HG02852 (cell line): ENCODE data around the gene GPR39.

Experiments used
- ATAC-seq: cut with Tn5 transposase; IDR thresholded peaks from one replicate; pipeline ENCODE4 v1.9.1; 2021; ENCODE audit warnings: mild to moderate bottlenecking, moderate library complexity; ENCODE audit not compliant: unreplicated experiment

Gene GPR39

GRCh38 chr2:132412021-132412420 is 4.6 kb upstream of the GPR39 start:
- ATAC-seq, result no peak

- no peak for ATAC-seq
These were observed 2.5 kb upstream of the GPR39 start for GRCh38 chr2:132414081-132414480.

DNA sequence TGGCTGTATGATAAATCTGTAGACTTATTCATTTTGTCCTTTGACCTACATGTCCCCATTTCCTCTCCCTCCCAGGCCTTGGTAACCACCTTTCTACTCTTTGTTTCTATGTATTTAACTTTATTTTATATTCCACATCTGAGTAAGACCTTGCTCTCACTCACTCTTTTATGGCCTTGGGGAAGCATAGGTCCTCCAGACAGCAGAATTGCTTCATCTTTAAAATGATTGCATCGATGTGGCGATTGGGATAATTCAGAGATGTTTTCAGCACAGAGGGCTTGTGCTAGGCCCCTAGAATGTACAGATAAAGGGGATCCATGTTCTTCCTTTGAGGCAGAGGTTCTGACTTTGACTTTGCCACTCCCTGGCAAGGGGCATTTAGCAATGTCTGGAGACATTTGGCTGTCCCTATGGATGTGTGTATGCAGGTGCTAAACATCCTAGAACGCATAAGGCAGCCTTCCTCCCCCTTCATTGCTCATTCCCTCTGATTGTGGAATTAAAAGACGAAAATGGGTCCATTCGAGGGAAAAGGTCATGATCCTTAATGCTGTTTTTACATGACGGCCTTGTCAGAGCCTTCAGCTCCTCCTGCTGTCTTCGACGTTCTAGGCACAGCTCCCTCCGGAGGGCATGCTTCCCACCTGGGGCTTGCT is 1.2 kb upstream of the GPR39 start:
- no peak for ATAC-seq

DNA sequence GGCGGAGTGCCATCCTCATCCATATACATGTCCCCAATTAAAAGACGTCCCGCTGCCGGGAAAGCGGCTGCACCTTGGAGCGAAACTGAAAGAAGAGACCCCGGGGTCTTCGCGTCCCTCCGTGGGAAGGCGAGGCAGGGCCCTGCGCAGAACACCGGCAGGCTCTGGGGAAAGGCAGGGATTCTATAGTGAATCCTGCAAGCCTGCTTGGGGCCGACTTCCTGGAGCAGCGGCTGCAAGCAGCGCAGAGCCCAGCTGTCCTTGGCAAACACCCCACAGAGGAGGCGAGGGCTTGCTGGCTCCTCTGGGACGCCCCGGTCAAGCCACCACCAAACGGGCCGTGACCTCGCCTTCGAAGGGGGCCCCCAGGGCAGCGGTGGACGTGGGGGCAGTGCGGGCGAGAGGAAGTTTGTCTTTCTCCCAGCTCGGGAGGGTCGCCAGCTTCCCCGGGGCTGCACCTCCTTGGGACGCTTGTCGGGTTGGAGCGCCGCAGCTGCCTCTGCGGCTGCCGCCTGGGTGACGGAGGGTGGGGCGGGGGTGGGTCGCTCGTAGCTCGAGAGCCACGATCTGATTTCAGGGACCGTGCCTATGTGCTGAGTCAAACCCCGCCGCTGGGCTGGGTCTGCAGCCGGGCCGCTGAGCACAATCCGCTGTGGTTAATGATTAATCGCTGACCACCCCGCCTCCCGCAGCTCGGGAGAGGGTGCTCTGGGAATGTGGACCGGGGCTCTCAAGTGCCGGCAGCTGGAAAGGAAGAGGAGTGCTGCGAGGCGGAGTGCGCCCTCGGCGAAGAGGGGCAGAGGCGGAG is 486 bp upstream of the GPR39 start:
- no peak for ATAC-seq

GRCh38 chr2:132417430-132418035 is 928 bp downstream of the GPR39 start:
- no peak for ATAC-seq

DNA sequence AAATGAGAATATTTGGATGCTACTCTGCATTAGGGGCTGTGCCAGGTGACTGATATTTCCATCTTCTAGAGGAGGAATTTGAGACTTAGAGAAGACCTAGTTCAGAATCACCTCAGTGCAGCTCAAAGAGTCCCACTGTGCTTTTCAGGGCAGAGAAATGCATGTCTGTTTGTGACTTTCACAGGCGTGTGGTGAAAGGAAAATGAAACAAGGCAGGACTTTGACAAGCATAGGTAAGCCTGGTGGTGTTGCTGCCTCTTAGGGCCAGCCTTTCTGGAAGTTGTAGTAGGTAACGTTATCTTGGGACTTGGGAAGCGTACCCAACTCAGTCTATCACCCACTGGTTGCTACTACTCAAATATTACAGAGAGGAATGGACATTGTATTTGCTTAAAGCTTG is 2.6 kb downstream of the GPR39 start:
- ATAC-seq, result no peak

- ATAC-seq, result no peak
These were observed 3.3 kb downstream of the GPR39 start for GRCh38 chr2:132419941-132420340.

DNA sequence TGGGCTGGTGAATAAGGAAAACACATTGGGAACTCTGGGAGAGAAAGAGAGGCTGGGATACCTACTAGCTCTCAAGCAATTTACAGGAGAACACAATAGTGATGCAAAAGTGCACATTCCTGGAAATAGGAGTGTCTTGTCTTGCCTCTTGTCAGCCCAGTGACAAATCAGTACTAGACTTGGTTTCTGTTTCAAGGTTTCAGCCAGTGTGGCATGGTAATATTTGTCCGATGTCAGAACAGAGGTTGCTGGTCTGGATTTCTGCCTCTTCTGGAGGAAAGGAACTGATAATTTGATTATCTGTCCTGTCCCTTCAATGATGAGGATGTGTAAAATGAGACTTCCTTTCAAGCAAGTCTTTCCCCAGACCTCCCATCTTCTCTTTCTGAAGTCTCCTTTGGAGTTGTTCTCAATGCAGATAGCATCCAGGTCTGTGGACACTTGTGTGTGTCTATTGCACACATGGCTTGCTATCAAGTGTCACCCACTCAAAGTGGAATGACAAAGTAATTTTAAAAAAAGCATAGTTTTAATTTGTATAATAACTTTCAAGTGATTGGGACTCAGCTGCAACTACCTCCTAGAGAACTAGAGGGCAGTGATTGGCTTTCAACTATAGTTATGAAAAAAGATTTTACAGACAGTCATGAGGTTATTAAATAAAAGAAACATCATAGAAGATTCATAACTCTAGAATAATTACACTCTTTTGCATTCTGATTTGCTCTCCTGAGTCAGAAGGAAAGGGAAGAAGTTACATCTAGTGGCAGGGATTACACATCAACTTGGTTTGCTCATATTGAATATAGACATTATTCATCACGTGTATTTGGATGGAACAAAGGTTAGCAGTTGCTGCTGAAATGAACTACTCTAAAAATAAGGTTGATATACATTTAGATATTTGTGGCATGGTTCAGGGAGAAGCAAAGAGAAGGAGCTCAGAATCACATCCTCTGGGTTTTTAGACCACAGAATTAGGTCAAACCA is 4.5 kb downstream of the GPR39 start:
- no peak for ATAC-seq

DNA sequence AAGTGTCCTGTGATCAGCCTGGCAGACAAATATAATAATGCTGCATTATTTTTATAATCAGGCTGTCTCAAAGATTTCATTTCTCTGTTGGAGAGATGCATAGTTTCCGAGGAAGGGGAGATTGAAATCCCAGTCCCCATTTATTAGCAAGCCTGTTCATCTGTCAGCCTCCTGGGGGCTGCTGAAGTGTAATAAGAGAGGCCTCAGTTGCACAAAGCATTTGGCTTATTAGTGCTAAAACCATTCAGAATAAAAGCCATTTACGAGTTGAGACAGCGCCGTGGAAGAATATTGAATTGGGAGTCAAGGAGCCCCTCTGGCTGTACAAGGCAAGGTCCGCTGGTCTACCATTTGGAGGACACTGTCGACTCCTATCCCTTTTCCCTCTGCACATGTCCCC is 6.1 kb downstream of the GPR39 start:
- ATAC-seq, result no peak

DNA sequence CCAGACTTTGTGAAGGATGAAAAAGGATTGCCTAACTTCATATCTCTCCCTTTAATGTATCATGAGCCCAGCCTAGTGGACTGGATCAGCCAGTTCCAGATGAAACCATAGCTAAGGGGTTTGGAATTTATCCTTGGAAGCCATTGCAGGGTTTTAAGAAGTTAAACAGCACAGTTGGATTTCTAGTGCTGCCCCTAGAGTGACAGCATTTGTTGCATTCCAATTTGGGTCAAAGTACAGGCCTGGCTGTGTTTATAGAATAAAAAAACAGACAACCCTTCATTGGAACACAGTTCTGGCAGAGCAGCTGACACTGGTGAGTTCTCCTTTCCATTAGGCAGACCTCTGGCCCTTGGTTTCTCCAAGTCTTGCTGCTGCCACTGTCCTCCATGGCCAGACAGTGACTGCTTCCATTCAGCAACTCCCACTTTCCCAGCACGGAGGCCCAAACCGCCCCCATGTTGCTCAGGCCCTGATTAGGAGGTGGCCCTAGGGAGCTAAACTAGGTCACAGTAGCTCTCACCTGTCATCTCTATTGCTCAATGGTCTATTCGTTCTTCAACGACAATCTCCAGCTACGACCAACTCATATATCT is 8.0 kb downstream of the GPR39 start:
- ATAC-seq, result no peak

- ATAC-seq, result no peak
These were observed 9.4 kb downstream of the GPR39 start for GRCh38 chr2:132426033-132426432.

DNA sequence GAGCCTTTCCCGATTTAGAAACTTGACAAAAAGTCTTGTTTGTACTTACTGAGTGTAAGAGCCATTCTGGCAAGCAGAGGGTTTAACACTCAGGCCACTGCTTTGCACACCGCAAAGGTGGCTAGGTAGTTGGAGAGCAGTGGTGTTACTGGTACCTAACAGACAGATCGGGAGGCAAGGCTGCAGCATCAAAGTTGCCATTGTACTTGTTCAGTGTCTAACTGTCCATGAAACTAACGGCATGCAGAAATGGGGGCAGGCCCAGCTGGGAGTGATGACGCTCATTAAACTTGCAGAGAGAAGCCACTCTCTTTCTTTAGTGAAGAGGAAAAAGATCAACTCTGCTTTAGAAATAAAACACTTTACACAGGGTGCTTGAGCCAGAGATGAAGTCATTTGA is 10.1 kb downstream of the GPR39 start:
- ATAC-seq, result no peak

DNA sequence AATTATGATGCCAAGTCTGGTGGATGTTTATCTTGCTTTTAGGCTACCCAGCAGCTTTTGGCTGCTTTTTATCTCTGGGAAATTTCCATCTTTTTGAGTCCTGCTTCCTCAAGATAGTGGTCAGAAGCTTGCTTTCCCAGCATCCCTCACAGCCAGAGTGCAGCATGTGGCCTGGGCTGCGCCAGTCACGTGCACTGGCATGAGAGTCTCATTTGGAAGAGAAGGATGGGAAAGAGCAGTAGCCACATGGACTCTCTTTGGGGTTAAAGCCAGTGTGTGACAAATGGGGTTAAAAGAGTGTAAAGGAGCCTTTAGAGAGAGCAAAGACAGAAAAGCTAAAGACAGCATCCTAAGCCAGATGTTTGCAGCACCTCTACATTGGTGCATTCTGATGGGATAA is 12.7 kb downstream of the GPR39 start:
- no peak for ATAC-seq

DNA sequence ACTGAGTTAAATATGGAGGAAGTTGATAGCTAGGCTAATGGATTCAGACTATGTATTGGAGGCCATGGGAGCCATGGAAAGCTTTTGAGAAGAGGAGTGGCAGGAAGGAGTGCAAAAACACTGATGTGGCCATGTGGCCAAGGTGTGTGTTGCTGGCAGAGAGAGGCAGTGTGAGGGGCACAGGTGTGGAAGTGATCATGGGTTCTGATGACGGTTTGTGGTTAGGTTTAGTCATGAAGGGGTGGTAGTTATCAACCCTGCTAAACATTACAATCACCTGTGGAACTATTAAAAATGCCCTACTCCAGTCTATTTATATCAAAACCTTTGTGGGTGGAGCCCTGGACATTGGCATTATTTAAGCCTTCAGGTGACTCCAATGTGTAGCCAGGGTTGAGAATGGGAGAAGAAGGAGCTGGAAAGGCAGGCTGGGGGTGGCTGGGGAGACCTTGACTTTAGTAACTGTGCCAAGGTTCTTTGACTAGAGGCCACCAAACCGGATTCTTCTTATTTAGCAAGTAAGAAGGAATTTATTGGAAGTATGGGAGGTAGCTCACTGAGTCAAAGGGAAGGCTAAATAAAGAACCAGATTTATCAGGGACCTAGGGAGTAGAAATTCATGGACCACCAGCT is 13.5 kb downstream of the GPR39 start:
- no peak for ATAC-seq

DNA sequence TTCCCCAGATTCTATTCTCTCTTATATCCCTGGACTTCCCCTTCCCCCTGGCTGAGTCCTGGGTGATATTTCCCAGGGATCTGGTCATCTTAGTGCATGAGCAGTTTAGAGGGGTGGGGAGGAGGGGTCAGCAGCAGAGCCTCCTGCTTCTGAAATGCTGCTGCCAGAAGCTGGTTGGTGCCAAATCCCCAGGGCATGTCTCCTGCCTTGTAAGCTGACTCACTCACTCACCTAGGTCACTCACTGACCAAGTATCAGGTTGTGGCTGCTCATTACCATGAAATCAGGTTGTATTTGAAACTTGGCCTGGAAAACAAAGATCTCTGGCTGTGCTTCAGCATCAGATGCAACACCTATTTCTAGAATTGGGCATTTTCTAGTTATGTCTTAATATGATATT is 14.3 kb downstream of the GPR39 start:
- ATAC-seq, result no peak

DNA sequence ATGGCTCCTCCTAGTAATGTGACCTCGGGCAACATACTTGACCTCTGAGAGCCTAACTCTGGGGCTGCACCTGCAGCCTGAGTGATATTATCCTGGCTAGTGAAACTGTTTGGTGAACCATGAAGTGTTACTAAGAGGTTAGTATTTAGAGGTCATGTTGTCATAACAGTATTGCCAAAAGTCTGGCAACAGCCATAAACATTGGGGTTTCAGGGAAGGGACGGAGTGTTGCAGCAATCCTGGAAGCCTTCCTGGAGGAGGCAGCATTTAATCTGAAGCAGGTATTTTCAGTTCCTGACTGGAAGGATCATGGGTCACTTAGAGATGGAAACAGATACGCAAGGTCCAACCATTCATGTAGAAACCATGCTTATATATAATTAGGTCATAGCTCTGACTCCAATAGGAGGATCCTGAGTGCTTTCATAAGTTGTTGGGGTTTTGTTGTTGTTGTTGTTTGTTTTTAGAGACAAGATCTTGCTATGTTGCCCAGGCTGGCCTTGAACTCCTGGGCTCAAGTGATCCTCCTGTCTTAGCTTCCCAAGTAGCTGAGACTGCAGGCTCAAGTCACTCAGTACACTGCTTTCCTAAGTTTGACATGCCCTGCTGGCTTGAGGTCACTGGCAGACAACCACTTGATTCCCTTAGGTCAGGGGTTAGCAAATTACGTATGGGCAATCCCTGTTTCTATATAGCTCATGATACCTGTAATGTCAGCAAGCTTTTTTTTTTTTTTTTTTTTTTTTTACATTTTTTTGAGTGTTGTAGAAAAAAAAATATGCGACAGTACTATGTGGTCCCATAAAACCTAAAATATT is 21.5 kb downstream of the GPR39 start:
- ATAC-seq, result no peak

- ATAC-seq, result no peak
These were observed 22.1 kb downstream of the GPR39 start for GRCh38 chr2:132438691-132439090.

DNA sequence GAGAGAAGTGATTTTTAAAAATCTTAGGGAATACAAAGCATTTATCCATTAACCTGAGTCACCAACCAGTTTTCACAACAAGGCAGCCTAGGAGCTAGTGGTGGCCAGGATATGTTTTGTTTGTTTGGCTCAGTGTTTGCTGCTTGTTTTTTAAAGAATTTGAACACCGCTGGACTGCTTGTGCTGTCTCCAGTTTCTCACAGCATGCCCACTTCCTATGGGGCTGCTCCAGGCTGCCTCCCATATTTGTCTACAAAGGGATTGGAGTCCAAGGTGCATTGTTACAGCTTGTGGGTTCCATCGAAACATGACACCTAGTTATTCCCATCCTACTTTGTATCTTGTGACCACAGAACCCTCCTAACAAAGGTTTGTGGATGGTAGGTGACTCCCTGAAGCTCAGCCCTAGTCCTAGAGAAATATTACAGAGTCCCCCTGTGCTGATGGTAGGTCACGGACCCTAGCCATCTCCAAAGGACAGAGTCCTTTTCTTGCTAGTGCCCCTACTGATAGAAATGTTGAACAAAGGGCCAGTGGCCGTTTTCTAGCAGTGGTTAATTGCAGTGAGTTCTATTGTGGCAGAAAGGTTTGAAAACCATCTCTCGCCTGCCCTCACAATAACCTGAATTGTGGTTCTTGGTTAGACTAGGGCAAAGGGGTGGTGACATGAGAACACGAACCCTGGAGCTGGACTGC is 23.2 kb downstream of the GPR39 start:
- no peak for ATAC-seq

GRCh38 chr2:132441051-132441450 is 24.4 kb downstream of the GPR39 start:
- ATAC-seq, result no peak
